Epithelial cell of proximal tubule (primary cell): ENCODE results near the gene RALGPS2. TPM values are rescaled to one million over a fixed set of nuclear protein-coding genes. Genes with fewer than 3 reads are reported as not detected.

Source experiments
- DNase-seq: peaks from one replicate; pipeline ENCODE4 v3.0.0-alpha.2; 2011; ENCODE audit warnings: low read depth
- H3K4me3 ChIP-seq: 2 replicates; pipeline ENCODE4 v1.5.1; 2011; ENCODE audit warnings: low read depth, mild to moderate bottlenecking, low read length
- total RNA-seq: library from RNA; depleted of rRNA; stranded (reverse); fragments of >200 nt; gene quantifications from 2 replicates; pipeline ENCODE4 v1.2.3, GENCODE V29; 2015
- TF ChIP-seq, protein P1 (sequence below): conservative IDR thresholded peaks from 2 replicates; pipeline ENCODE4 v1.5.1; 2012; ENCODE audit warnings: low read depth, mild to moderate bottlenecking, low read length

Gene RALGPS2
- total RNA-seq, 1 donor from 2014 or later, result 15.0 TPM

DNA sequence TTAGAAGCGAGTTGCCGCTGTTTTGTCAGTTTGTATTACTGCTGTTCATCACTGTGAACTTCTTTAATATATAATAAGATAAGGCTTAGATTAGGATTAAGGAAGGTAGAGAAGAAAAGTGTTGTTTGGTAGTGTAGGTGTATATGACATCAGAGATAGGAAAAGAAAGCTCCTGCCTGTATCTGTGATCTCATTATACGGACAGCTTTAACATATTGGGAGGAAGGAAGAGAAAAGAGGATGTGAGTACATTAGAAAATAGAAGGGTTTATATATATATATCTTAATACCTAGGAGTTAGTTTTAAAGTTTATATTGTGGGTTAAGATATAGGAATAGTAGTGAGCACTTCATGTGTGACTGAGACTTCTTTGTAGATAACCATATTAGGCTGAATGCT, 71.0 kb downstream of the RALGPS2 start:
- H3K4me3 ChIP-seq, result no peak overlapping the region
- no peak for DNase-seq
- TF ChIP-seq, protein P1, sequence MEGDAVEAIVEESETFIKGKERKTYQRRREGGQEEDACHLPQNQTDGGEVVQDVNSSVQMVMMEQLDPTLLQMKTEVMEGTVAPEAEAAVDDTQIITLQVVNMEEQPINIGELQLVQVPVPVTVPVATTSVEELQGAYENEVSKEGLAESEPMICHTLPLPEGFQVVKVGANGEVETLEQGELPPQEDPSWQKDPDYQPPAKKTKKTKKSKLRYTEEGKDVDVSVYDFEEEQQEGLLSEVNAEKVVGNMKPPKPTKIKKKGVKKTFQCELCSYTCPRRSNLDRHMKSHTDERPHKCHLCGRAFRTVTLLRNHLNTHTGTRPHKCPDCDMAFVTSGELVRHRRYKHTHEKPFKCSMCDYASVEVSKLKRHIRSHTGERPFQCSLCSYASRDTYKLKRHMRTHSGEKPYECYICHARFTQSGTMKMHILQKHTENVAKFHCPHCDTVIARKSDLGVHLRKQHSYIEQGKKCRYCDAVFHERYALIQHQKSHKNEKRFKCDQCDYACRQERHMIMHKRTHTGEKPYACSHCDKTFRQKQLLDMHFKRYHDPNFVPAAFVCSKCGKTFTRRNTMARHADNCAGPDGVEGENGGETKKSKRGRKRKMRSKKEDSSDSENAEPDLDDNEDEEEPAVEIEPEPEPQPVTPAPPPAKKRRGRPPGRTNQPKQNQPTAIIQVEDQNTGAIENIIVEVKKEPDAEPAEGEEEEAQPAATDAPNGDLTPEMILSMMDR, result no peak

DNA sequence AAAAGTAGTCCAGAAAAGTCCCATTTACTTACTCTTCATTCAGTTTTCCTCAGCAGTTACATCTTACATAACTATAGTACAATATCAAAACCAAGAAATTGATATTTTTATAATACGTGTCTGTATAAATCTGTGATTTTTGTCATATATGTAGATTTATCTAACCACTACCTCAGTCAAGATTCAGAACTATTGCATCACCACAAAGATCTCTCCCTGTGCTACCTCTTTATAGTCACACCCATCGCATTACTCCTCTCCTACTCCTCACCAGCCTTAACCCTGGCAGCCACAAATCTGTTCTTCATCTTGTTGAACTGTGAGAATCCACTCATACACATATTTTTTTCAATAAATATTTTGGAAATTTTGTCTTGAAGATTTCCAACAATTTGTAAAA, 72.5 kb downstream of the RALGPS2 start:
- TF ChIP-seq, protein P1, result no peak

DNA sequence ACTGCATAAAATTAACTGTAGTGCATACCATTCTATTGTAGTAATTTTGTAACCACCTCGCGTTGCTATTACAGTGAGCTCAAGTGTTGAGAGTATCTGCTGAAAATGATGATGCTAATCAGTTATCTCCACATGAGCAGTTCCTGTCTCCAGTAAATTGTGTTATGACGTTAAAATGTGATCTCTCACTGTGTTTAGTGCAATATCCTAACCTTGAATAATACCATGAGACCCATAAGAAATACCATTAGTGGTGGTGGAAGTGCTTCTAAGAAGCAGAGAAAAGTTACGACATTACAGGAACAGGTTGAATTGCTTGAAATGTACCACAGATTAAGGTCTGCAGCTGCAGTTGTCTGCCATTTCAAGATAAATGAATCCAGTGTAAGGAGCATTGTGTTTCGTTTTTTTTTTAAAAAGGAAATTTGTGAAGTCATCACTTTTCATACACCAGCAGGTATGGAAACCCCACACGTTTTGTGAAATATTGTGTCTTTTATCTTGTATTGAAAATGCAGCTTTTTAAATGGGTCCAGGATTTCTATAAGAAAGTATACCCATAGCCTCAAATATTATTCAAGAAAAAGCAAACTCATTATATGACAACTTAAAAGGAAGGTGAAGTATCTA, 73.3 kb downstream of the RALGPS2 start:
- TF ChIP-seq, protein P1, result no peak
- H3K4me3 ChIP-seq, result no peak overlapping the region
- no peak for DNase-seq

More for the DNA sequence above, 72.5 kb downstream of the RALGPS2 start:
- DNase-seq, result no peak
- H3K4me3 ChIP-seq, result no peak overlapping the region

DNA sequence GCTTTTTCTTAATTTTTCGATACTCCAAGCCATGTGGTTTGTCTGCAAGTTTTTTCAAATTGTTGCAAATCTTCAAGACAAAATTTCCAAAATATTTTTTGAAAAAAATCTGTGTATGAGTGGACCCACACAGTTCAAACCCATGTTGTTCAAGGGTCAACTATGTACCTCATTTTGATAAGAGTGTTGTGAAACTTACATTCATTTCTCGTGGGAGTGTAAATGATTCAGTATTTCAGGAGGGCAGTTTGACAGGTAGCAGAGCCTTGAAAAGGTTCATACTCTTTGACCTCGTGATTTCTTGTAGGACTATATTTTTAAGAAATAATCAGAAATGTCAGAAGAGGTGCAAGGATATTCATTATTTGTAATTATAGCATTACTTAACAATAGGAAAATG, 77.8 kb downstream of the RALGPS2 start:
- TF ChIP-seq, protein P1, result no peak
- no peak for DNase-seq

DNA sequence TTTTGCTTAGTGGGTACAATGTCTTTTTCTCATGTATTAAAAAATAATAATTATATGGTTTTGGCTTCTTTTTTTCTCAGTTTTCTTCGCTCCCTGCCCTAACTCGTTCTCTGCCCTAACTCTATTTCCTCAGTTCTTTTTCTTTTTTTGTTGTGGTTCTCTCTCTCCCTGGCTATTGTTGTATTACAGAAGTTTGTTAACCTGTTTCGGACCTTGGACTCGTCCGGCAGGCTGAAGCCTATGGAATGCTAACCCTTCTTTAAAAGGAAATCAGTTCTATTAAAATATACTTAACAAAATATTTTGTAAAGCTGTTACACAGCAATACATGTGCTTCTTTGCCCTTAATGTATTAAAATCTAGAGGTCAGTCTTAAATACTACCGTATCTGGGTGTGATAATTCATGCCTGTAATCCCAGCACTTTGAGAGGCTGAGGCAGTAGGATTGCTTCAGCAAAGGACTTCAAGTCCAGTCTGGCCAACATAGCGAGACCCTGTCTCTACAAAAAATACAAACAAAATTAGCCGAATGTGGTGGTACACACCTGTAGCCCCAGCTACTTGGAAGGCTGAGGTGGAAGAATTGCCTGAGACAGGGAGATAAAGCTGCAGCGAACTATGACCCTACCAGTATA, 81.7 kb downstream of the RALGPS2 start:
- TF ChIP-seq, protein P1, result no peak
- no peak overlapping the region for H3K4me3 ChIP-seq
- DNase-seq, result no peak

More for the DNA sequence above, 77.8 kb downstream of the RALGPS2 start:
- H3K4me3 ChIP-seq, result no peak overlapping the region

DNA sequence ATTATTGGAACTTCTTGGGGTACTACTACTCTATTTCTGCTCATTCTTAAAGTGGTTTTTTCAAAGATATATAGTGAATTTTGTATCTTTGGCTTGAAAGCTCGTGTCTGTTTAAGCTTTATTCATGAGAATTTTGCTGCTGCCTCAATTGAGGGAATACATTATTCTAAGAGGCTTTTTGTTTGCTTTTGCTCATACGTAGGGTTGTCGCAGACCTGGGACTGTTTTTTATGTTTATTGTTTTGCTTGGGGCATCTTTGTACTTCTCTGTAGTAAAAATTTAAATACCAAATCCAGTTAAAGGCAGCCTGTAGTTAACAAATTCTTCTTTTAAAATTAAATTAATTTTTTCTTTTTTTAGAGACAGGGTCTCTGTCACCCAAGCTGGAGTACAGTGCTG, 83.5 kb downstream of the RALGPS2 start:
- no peak overlapping the region for H3K4me3 ChIP-seq
- no peak for DNase-seq
- TF ChIP-seq, protein P1, result no peak

DNA sequence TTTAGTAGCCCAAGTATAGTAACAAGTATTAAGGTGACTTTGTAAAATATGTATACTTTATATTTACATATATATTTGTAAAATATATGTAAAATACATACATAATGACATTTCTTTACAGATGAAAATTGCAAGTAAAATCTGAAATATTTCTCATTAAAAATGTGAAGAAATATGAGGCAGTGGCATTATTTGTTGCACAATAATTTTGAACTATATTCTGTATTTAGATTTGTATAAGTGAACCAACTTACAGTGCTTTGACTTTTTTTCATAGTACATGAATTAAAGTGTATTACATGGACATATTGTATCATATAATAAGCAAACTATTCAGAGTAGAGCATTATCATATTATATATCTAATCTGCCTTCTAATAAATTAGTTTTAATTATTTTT, 85.5 kb downstream of the RALGPS2 start:
- TF ChIP-seq, protein P1, result no peak
- no peak for DNase-seq
- H3K4me3 ChIP-seq, result no peak overlapping the region
